Tibial nerve (tissue), 3 donors: ENCODE measurements around the gene EGLN3.

Experiments
- POLR2A ChIP-seq, 2 donors: fragments of 450-650 bp; IDR thresholded peaks; one replicate each; pipeline ENCODE4 v1.6.1; 2017; ENCODE audit warnings: antibody characterized with exemption in 2 of 2, mild to moderate bottlenecking in 2 of 2, moderate library complexity in 2 of 2
- TF ChIP-seq, protein P1 (sequence below), 5 experiments: fragments of 200-600 bp in 3 of 5; fragments of 450-650 bp in 2 of 5; sonication (generic) in 3 of 5; IDR thresholded peaks; one replicate each; pipeline ENCODE4 v1.5.1; 2016 to 2019; ENCODE audit warnings: antibody characterized with exemption in 5 of 5, mild to moderate bottlenecking in 3 of 5, moderate library complexity in 2 of 5

- TF ChIP-seq, protein P1, sequence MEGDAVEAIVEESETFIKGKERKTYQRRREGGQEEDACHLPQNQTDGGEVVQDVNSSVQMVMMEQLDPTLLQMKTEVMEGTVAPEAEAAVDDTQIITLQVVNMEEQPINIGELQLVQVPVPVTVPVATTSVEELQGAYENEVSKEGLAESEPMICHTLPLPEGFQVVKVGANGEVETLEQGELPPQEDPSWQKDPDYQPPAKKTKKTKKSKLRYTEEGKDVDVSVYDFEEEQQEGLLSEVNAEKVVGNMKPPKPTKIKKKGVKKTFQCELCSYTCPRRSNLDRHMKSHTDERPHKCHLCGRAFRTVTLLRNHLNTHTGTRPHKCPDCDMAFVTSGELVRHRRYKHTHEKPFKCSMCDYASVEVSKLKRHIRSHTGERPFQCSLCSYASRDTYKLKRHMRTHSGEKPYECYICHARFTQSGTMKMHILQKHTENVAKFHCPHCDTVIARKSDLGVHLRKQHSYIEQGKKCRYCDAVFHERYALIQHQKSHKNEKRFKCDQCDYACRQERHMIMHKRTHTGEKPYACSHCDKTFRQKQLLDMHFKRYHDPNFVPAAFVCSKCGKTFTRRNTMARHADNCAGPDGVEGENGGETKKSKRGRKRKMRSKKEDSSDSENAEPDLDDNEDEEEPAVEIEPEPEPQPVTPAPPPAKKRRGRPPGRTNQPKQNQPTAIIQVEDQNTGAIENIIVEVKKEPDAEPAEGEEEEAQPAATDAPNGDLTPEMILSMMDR (IDR thresholded peaks at IDR 0.05) = no peak
- TF ChIP-seq POLR2A (IDR thresholded peaks at IDR 0.05) = no peak
Measured at GRCh38 chr14:33992274-33993007, 41.6 kb upstream of the EGLN3 start.
